Measurements from ENCODE around the gene VPS45.

DNA sequence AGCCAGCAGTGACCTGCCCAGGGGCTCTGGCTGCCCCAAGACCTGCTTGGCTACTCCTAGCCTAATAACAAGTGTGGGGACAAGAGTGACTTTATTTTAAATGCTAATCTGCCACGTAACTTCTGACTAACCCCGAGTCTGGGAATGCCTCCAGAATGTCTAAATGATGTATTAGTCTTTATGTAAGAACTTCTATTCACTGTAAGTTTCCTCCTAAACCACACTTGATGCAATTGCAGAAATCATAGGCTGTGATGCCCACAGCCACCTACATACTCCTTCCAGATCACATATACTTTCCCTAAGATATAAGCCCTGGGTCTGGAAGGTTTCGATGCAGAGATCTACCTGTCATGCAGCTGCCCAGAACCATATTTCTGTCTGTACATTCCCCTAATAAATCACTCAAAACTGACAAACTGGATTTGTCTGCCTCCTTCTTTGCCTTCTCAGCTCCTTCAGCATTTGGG is 5.9 kb upstream of the VPS45 start:
- TF ChIP-seq, protein P1, sequence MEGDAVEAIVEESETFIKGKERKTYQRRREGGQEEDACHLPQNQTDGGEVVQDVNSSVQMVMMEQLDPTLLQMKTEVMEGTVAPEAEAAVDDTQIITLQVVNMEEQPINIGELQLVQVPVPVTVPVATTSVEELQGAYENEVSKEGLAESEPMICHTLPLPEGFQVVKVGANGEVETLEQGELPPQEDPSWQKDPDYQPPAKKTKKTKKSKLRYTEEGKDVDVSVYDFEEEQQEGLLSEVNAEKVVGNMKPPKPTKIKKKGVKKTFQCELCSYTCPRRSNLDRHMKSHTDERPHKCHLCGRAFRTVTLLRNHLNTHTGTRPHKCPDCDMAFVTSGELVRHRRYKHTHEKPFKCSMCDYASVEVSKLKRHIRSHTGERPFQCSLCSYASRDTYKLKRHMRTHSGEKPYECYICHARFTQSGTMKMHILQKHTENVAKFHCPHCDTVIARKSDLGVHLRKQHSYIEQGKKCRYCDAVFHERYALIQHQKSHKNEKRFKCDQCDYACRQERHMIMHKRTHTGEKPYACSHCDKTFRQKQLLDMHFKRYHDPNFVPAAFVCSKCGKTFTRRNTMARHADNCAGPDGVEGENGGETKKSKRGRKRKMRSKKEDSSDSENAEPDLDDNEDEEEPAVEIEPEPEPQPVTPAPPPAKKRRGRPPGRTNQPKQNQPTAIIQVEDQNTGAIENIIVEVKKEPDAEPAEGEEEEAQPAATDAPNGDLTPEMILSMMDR (IDR thresholded peaks at IDR 0.05; ENCODE audit: insufficient read depth, low read depth, low read length), result no peak
- TF ChIP-seq EZH2 (IDR thresholded peaks at IDR 0.05; ENCODE audit: insufficient read depth, low read length), result no peak
